Measurements from ENCODE around the gene COX4I2. TPM values are rescaled to one million over a fixed set of nuclear protein-coding genes. Genes with fewer than 3 reads are reported as not detected.

Gene COX4I2
- total and polyA plus RNA-seq, 2 of the 8 experiments (the other 6 are each of a cell fraction or from before 2014, with no cell fraction given), result 0.26 TPM; not detected in 1

GRCh38 chr20:31595654-31596411, 41.9 kb upstream of the COX4I2 start (continued):
- TF ChIP-seq KDM5A (IDR thresholded peaks at IDR 0.05; ENCODE audit: low read length), result no peak
- no peak for TF ChIP-seq SIRT6 (IDR thresholded peaks at IDR 0.05; ENCODE audit: low read length)
- no peak for TF ChIP-seq POU5F1 (IDR thresholded peaks at IDR 0.05; ENCODE audit: low read depth, low read length)
- no peak for TF ChIP-seq TAF7 (optimal IDR thresholded peaks at IDR 0.05; ENCODE audit: borderline replicate concordance, low read depth, low read length)
- no peak for TF ChIP-seq RNF2 (IDR thresholded peaks at IDR 0.05; ENCODE audit: borderline replicate concordance, low read depth, low read length, missing control alignments, poor library complexity, severe bottlenecking)
- TF ChIP-seq BCL11A (IDR thresholded peaks at IDR 0.05; ENCODE audit: low read depth in 2 of 2, low read length in 2 of 2), result no peak
- no peak for TF ChIP-seq SP2 (IDR thresholded peaks at IDR 0.05; ENCODE audit: low read length)
- TF ChIP-seq RBBP5 (IDR thresholded peaks at IDR 0.05; ENCODE audit: borderline replicate concordance, low read depth, low read length), result peak; percentile 22; the same call in 1 of the 2 replicates
- peak; percentile 40; the same call in 1 of the 2 replicates for TF ChIP-seq JUND (IDR thresholded peaks at IDR 0.05; ENCODE audit: low read length)
- 0 out of 2 replicates have a peak, but pooled peaks have one; percentile 30 for TF ChIP-seq BACH1 (IDR thresholded peaks at IDR 0.05; ENCODE audit: low read length)
- TF ChIP-seq CHD2 (IDR thresholded peaks at IDR 0.05; ENCODE audit: low read length), result no peak
- TF ChIP-seq SRF (IDR thresholded peaks at IDR 0.05; ENCODE audit: low read depth, low read length), result no peak
- no peak for TF ChIP-seq CHD1 (IDR thresholded peaks at IDR 0.05; ENCODE audit: low read depth, low read length)
- no peak for TF ChIP-seq CEBPB (IDR thresholded peaks at IDR 0.05; ENCODE audit: low read depth, low read length)
- TF ChIP-seq TBP (IDR thresholded peaks at IDR 0.05; ENCODE audit: low read depth, low read length), result peak; percentile 46; the same call in 1 of the 2 replicates
- TF ChIP-seq HDAC2 (IDR thresholded peaks at IDR 0.05; ENCODE audit: borderline replicate concordance in 1 of 2, low read depth in 2 of 2, low read length in 2 of 2), result peak; percentile 63 to 98; a peak in 3 of 4 replicates
- TF ChIP-seq YY1 (IDR thresholded peaks at IDR 0.05; ENCODE audit: low read depth, low read length), result peak; percentile 42; the same call in 1 of the 2 replicates
- TF ChIP-seq POLR2AphosphoS5 (IDR thresholded peaks at IDR 0.05; ENCODE audit: low read depth, low read length), result no peak
- TF ChIP-seq SUZ12 (IDR thresholded peaks at IDR 0.05; ENCODE audit: low read length), result no peak
- TF ChIP-seq USF2 (IDR thresholded peaks at IDR 0.05; ENCODE audit: low read length), result peak; percentile 82
- peak; percentile 58 for TF ChIP-seq SP1 (IDR thresholded peaks at IDR 0.05; ENCODE audit: low read depth, low read length)
- TF ChIP-seq GABPA (IDR thresholded peaks at IDR 0.05; ENCODE audit: borderline replicate concordance, insufficient read depth, low read length), result no peak
- no peak for TF ChIP-seq CTBP2 (IDR thresholded peaks at IDR 0.05; ENCODE audit: borderline replicate concordance, insufficient read depth, insufficient read length, low read length)

Measured in H1 (cell line).